ENCODE measurements around the gene CLEC5A.

DNA sequence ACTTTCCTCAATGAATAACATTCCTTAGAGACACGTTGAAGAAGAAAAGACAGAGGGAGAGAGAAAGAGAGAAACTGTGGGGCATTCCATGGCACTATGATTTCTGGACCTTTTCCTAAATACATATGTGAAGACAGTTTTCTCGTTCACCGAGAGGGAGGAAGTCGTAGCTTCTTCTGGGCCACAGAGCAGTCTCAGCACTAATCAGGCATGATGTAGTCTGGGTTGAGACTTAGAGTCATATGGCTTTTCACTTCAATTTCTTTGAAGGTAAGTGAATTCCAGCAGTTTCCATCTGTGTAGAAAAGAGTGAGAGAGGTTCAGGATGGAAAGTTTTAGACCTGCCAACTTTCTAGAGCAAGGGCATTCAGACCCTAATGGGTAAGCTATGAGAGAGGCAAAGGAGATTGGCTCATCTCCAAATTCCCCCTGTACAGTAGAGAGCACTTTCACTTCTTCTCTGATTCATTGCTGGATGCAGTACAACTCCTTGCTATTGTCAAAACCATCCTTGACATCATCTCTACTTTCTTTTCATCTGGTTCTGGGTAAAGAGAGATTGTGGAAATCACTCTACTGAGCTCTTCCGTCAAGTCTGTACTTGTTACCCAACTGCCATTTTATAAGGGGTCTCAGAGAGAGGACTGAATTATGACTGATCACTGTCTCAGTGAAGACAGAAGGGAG is 62.1 kb downstream of the CLEC5A start:
- TF ChIP-seq, protein P1, sequence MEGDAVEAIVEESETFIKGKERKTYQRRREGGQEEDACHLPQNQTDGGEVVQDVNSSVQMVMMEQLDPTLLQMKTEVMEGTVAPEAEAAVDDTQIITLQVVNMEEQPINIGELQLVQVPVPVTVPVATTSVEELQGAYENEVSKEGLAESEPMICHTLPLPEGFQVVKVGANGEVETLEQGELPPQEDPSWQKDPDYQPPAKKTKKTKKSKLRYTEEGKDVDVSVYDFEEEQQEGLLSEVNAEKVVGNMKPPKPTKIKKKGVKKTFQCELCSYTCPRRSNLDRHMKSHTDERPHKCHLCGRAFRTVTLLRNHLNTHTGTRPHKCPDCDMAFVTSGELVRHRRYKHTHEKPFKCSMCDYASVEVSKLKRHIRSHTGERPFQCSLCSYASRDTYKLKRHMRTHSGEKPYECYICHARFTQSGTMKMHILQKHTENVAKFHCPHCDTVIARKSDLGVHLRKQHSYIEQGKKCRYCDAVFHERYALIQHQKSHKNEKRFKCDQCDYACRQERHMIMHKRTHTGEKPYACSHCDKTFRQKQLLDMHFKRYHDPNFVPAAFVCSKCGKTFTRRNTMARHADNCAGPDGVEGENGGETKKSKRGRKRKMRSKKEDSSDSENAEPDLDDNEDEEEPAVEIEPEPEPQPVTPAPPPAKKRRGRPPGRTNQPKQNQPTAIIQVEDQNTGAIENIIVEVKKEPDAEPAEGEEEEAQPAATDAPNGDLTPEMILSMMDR (conservative IDR thresholded peaks at IDR 0.05 in 1 of 2, IDR thresholded peaks at IDR 0.05 in 1 of 2; ENCODE audit: extremely low read depth in 1 of 2, insufficient read depth in 1 of 2, low read depth in 1 of 2, low read length in 2 of 2) = no peak
- no peak for TF ChIP-seq EZH2 (IDR thresholded peaks at IDR 0.05; ENCODE audit: borderline replicate concordance, low read length)

All from mammary epithelial cell (primary cell).